Activated CD4-positive, alpha-beta T cell treated with anti-CD3 and anti-CD28 coated beads, Interleukin-2, amount 50 U/mL, for 16 hours (primary cell): Measurements from ENCODE around the gene FYTTD1.
A peak's percentile ranks its signal among the peaks of the same experiment; 100 is the strongest.

Experiments used
- DNase-seq: peaks from one replicate; pipeline ENCODE4 v3.0.0-alpha.2; 2020

FYTTD1 gene

GRCh38 chr3:197737749-197738462 lies 11.8 kb upstream of the FYTTD1 start:
- DNase-seq = no peak

GRCh38 chr3:197742787-197743186 lies 6.9 kb upstream of the FYTTD1 start:
- no peak for DNase-seq

- no peak for DNase-seq
These were observed 3.5 kb upstream of the FYTTD1 start for GRCh38 chr3:197746209-197746608.

- DNase-seq = no peak
These were observed 2.9 kb upstream of the FYTTD1 start for GRCh38 chr3:197746801-197747237.

- no peak for DNase-seq
These were observed 927 bp upstream of the FYTTD1 start for GRCh38 chr3:197748597-197749314.

GRCh38 chr3:197749315-197749600 lies 425 bp upstream of the FYTTD1 start:
- peak; percentile 55 for DNase-seq

- DNase-seq = peak; percentile 69
These were observed 731 bp downstream of the FYTTD1 start for GRCh38 chr3:197750396-197750831.

GRCh38 chr3:197750858-197751737 lies 1.4 kb downstream of the FYTTD1 start:
- peak; percentile 31 for DNase-seq

- DNase-seq = peak; percentile 16
These were observed 2.4 kb downstream of the FYTTD1 start for GRCh38 chr3:197752107-197752506.

GRCh38 chr3:197753263-197753662 lies 3.6 kb downstream of the FYTTD1 start:
- DNase-seq = no peak

- no peak for DNase-seq
These were observed 7.0 kb downstream of the FYTTD1 start for GRCh38 chr3:197756704-197757103.

- DNase-seq = no peak
These were observed 8.8 kb downstream of the FYTTD1 start for GRCh38 chr3:197758512-197758911.

GRCh38 chr3:197761784-197762183 lies 12.1 kb downstream of the FYTTD1 start:
- DNase-seq = no peak

GRCh38 chr3:197775317-197775716 lies 25.6 kb downstream of the FYTTD1 start:
- DNase-seq = no peak

- no peak for DNase-seq
These were observed 32.5 kb downstream of the FYTTD1 start for GRCh38 chr3:197782230-197782629.

GRCh38 chr3:197784019-197784585 lies 34.4 kb downstream of the FYTTD1 start:
- DNase-seq = no peak

- DNase-seq = no peak
These were observed 37.7 kb downstream of the FYTTD1 start for GRCh38 chr3:197787412-197787811.

- no peak for DNase-seq
These were observed 39.6 kb downstream of the FYTTD1 start for GRCh38 chr3:197789309-197789708.

GRCh38 chr3:197790033-197790432 lies 40.4 kb downstream of the FYTTD1 start:
- DNase-seq = no peak

GRCh38 chr3:197791113-197791891 lies 41.6 kb downstream of the FYTTD1 start, which contains the start of gene LRCH3:
Gene LRCH3, plus strand, starts transcription at chr3:197791254. Its CDS starts 25 bp downstream, at chr3:197791279.
- peak; percentile 87 for DNase-seq

GRCh38 chr3:197791892-197792647 lies 42.4 kb downstream of the FYTTD1 start:
- DNase-seq = peak; percentile 41
